IPS DF 6.9 (cell line): ENCODE data around the gene HMX3.
A peak's percentile ranks its signal among the peaks of the same experiment; 100 is the strongest.

Experiments used
- DNase-seq: peaks from one replicate; pipeline ENCODE4 v3.0.0-alpha.2; 2013; ENCODE audit warnings: low read depth, low spot score
- H3K27ac ChIP-seq: one replicate; pipeline ENCODE4 v1.5.1; 2013; ENCODE audit warnings: low read length, control low read depth
- H3K27me3 ChIP-seq: 2 replicates; pipeline ENCODE4 v1.6.1; 2013; ENCODE audit warnings: mild to moderate bottlenecking, low read length; ENCODE audit not compliant: control insufficient read depth, insufficient read depth
- H3K36me3 ChIP-seq: 2 replicates; pipeline ENCODE4 v1.6.1; 2013; ENCODE audit warnings: low read length; ENCODE audit not compliant: control insufficient read depth, insufficient read depth
- H3K4me1 ChIP-seq: 2 replicates; pipeline ENCODE4 v1.6.1; 2013; ENCODE audit warnings: low read length; ENCODE audit not compliant: control insufficient read depth, insufficient read depth
- H3K4me3 ChIP-seq: 2 replicates; pipeline ENCODE4 v1.5.1; 2013; ENCODE audit warnings: mild to moderate bottlenecking, low read length
- H3K9me3 ChIP-seq: 2 replicates; pipeline ENCODE4 v1.6.1; 2013; ENCODE audit warnings: low read length, inconsistent platforms; ENCODE audit not compliant: control insufficient read depth, insufficient read depth
- WGBS: extraction: QIAGEN DNeasy Blood & Tissue Kit; methylation state at CpG from one replicate; pipeline ENCODE4 v1.1.7; 2013; ENCODE audit warnings: mixed read lengths, missing lambda C conversion rate; ENCODE audit not compliant: insufficient read length, insufficient coverage; 5-methylcytosine and 5-hydroxymethylcytosine counted together

The HMX3 gene

GRCh38 chr10:123102673-123103072 is 33.1 kb upstream of the HMX3 start:
- H3K4me1 ChIP-seq = peaks cover 4% of the 10 kb centered on the region
- no peaks in the 10 kb centered on the region for H3K36me3 ChIP-seq
- no peaks in the 10 kb centered on the region for H3K27me3 ChIP-seq
- WGBS = no CpG with 5 or more reads among the region's 2 CpGs
- no peak for DNase-seq
- no peaks in the 10 kb centered on the region for H3K9me3 ChIP-seq
- H3K27ac ChIP-seq = no peak overlapping the region
- no peak overlapping the region for H3K4me3 ChIP-seq

GRCh38 chr10:123103944-123104343 is 31.8 kb upstream of the HMX3 start:
- Histone ChIP-seq H3K9me3 (no peaks in the 10 kb centered on the region), H3K27ac (no peak overlapping the region), H3K27me3 (no peaks in the 10 kb centered on the region), H3K4me1 (peaks cover 4% of the 10 kb centered on the region), H3K36me3 (no peaks in the 10 kb centered on the region), H3K4me3 (no peak overlapping the region)
- DNase-seq = no peak
- WGBS = no CpG with 5 or more reads among the region's 9 CpGs

- no peak for DNase-seq
- no CpG with 5 or more reads among the region's 7 CpGs for WGBS
- H3K9me3 ChIP-seq = no peaks in the 10 kb centered on the region
- no peak overlapping the region for H3K4me3 ChIP-seq
- no peaks in the 10 kb centered on the region for H3K36me3 ChIP-seq
- H3K4me1 ChIP-seq = peaks cover 2% of the 10 kb centered on the region; the same call in 1 of the 2 replicates
- H3K27ac ChIP-seq = no peak overlapping the region
- no peaks in the 10 kb centered on the region for H3K27me3 ChIP-seq
These were observed 26.3 kb upstream of the HMX3 start for GRCh38 chr10:123109466-123109865.

GRCh38 chr10:123117644-123118417 is 17.9 kb upstream of the HMX3 start:
- no peak overlapping the region for H3K27ac ChIP-seq
- no peak for DNase-seq
- H3K9me3 ChIP-seq = no peaks in the 10 kb centered on the region
- no peaks in the 10 kb centered on the region for H3K36me3 ChIP-seq
- no CpG with 5 or more reads among the region's 26 CpGs for WGBS
- no peaks in the 10 kb centered on the region; the same call in 1 of the 2 replicates for H3K4me1 ChIP-seq
- no peaks in the 10 kb centered on the region for H3K27me3 ChIP-seq
- H3K4me3 ChIP-seq = no peak overlapping the region

- Histone ChIP-seq H3K27ac (no peak overlapping the region), H3K4me3 (no peak overlapping the region), H3K9me3 (no peaks in the 10 kb centered on the region), H3K27me3 (no peaks in the 10 kb centered on the region), H3K36me3 (no peaks in the 10 kb centered on the region), H3K4me1 (no peaks in the 10 kb centered on the region)
- no CpG with 5 or more reads among the region's 8 CpGs for WGBS
- no peak for DNase-seq
These were observed 16.7 kb upstream of the HMX3 start for GRCh38 chr10:123119081-123119480.

GRCh38 chr10:123126246-123126645 is 9.5 kb upstream of the HMX3 start:
- WGBS = no CpG with 5 or more reads among the region's 5 CpGs
- H3K27me3 ChIP-seq = peaks cover 2% of the 10 kb centered on the region; the same call in 1 of the 2 replicates
- no peak overlapping the region for H3K27ac ChIP-seq
- no peak for DNase-seq
- no peak overlapping the region for H3K4me3 ChIP-seq
- no peaks in the 10 kb centered on the region for H3K4me1 ChIP-seq
- H3K36me3 ChIP-seq = no peaks in the 10 kb centered on the region
- H3K9me3 ChIP-seq = no peaks in the 10 kb centered on the region

GRCh38 chr10:123129618-123130271 is 6.0 kb upstream of the HMX3 start:
- WGBS = no CpG with 5 or more reads among the region's 4 CpGs
- H3K9me3 ChIP-seq = no peaks in the 10 kb centered on the region
- no peak for DNase-seq
- no peaks in the 10 kb centered on the region; the same call in 1 of the 2 replicates for H3K4me1 ChIP-seq
- no peaks in the 10 kb centered on the region for H3K36me3 ChIP-seq
- no peak overlapping the region for H3K27ac ChIP-seq
- H3K4me3 ChIP-seq = no peak overlapping the region
- H3K27me3 ChIP-seq = peaks cover 31% of the 10 kb centered on the region

- Histone ChIP-seq H3K4me3 (peak overlapping the region; percentile 42; the same call in 1 of the 2 replicates), H3K27ac (no peak overlapping the region), H3K27me3 (peaks cover 51% of the 10 kb centered on the region), H3K4me1 (peaks cover 3% of the 10 kb centered on the region), H3K9me3 (no peaks in the 10 kb centered on the region), H3K36me3 (no peaks in the 10 kb centered on the region)
- no CpG with 5 or more reads among the region's 48 CpGs for WGBS
- no peak for DNase-seq
These were observed 2.9 kb upstream of the HMX3 start for GRCh38 chr10:123132576-123133477.

- H3K4me1 ChIP-seq = peaks cover 3% of the 10 kb centered on the region
- H3K4me3 ChIP-seq = peak overlapping the region; percentile 10; the same call in 1 of the 2 replicates
- no peak for DNase-seq
- WGBS = no CpG with 5 or more reads among the region's 40 CpGs
- H3K9me3 ChIP-seq = no peaks in the 10 kb centered on the region
- H3K36me3 ChIP-seq = no peaks in the 10 kb centered on the region
- no peak overlapping the region for H3K27ac ChIP-seq
- H3K27me3 ChIP-seq = peaks cover 57% of the 10 kb centered on the region
These were observed 2.0 kb upstream of the HMX3 start for GRCh38 chr10:123133541-123134342.
